ENCODE results near the gene RAB9B.

The RAB9B gene

GRCh38 chrX:103783971-103784370, 48.1 kb downstream of the RAB9B start:
- TF ChIP-seq, protein P1, sequence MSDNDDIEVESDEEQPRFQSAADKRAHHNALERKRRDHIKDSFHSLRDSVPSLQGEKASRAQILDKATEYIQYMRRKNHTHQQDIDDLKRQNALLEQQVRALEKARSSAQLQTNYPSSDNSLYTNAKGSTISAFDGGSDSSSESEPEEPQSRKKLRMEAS (IDR thresholded peaks at IDR 0.05; ENCODE audit: low read depth, low read length), result no peak
- TF ChIP-seq, protein P2, sequence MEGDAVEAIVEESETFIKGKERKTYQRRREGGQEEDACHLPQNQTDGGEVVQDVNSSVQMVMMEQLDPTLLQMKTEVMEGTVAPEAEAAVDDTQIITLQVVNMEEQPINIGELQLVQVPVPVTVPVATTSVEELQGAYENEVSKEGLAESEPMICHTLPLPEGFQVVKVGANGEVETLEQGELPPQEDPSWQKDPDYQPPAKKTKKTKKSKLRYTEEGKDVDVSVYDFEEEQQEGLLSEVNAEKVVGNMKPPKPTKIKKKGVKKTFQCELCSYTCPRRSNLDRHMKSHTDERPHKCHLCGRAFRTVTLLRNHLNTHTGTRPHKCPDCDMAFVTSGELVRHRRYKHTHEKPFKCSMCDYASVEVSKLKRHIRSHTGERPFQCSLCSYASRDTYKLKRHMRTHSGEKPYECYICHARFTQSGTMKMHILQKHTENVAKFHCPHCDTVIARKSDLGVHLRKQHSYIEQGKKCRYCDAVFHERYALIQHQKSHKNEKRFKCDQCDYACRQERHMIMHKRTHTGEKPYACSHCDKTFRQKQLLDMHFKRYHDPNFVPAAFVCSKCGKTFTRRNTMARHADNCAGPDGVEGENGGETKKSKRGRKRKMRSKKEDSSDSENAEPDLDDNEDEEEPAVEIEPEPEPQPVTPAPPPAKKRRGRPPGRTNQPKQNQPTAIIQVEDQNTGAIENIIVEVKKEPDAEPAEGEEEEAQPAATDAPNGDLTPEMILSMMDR (IDR thresholded peaks at IDR 0.05; ENCODE audit: low read depth, low read length), result no peak
- no peak for TF ChIP-seq POLR2A (IDR thresholded peaks at IDR 0.05; ENCODE audit: extremely low read depth, insufficient read length)
- no peak for TF ChIP-seq MYC (IDR thresholded peaks at IDR 0.05; ENCODE audit: low read depth, low read length)
- DNase-seq (ENCODE audit: low read depth), result no peak
- no peak overlapping the region for H3K4me3 ChIP-seq (ENCODE audit: low read depth, low read length)

- no peak for DNase-seq (ENCODE audit: low read depth)
Observed at GRCh38 chrX:103783196-103783595, 48.9 kb downstream of the RAB9B start.

GRCh38 chrX:103782640-103783039, 49.4 kb downstream of the RAB9B start:
- TF ChIP-seq POLR2A (IDR thresholded peaks at IDR 0.05; ENCODE audit: extremely low read depth, insufficient read length), result no peak
- TF ChIP-seq, protein P2 (IDR thresholded peaks at IDR 0.05; ENCODE audit: low read depth, low read length), result no peak
- TF ChIP-seq, protein P1 (IDR thresholded peaks at IDR 0.05; ENCODE audit: low read depth, low read length), result no peak
- TF ChIP-seq MYC (IDR thresholded peaks at IDR 0.05; ENCODE audit: low read depth, low read length), result no peak

More at GRCh38 chrX:103783196-103783595, 48.9 kb downstream of the RAB9B start:
- no peak for TF ChIP-seq MYC (IDR thresholded peaks at IDR 0.05; ENCODE audit: low read depth, low read length)
- TF ChIP-seq, protein P1 (IDR thresholded peaks at IDR 0.05; ENCODE audit: low read depth, low read length), result no peak
- TF ChIP-seq POLR2A (IDR thresholded peaks at IDR 0.05; ENCODE audit: extremely low read depth, insufficient read length), result no peak
- TF ChIP-seq, protein P2 (IDR thresholded peaks at IDR 0.05; ENCODE audit: low read depth, low read length), result no peak
- H3K4me3 ChIP-seq (ENCODE audit: low read depth, low read length), result no peak overlapping the region

DNA sequence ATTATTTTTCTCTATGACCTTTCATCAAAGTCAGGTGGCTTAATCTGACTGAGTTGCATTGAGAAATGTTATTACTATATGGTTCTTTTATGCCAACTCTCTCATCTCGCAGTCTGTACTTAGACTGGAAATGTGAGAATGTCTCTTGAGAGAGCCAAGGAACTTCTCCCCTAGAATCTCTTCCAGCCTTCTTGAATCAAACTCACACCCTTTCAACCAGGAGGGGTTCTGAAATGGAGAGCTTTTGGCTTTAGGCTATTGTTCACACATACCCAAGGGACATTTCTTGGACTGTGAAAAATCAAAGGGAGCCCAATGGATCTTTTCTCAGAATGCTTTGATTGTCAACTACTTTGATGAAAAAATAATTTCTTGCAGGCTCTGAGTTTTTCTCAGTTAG, 50.4 kb downstream of the RAB9B start:
- TF ChIP-seq, protein P2 (IDR thresholded peaks at IDR 0.05; ENCODE audit: low read depth, low read length), result no peak
- no peak for TF ChIP-seq POLR2A (IDR thresholded peaks at IDR 0.05; ENCODE audit: extremely low read depth, insufficient read length)
- no peak overlapping the region for H3K4me3 ChIP-seq (ENCODE audit: low read depth, low read length)
- no peak for DNase-seq (ENCODE audit: low read depth)

More at GRCh38 chrX:103782640-103783039, 49.4 kb downstream of the RAB9B start:
- no peak overlapping the region for H3K4me3 ChIP-seq (ENCODE audit: low read depth, low read length)
- no peak for DNase-seq (ENCODE audit: low read depth)

- DNase-seq (ENCODE audit: low read depth), result no peak
- no peak overlapping the region for H3K4me3 ChIP-seq (ENCODE audit: low read depth, low read length)
- no peak for TF ChIP-seq POLR2A (IDR thresholded peaks at IDR 0.05; ENCODE audit: extremely low read depth, insufficient read length)
- TF ChIP-seq, protein P2 (IDR thresholded peaks at IDR 0.05; ENCODE audit: low read depth, low read length), result no peak
Observed at GRCh38 chrX:103781062-103781402, 51.0 kb downstream of the RAB9B start.

DNA sequence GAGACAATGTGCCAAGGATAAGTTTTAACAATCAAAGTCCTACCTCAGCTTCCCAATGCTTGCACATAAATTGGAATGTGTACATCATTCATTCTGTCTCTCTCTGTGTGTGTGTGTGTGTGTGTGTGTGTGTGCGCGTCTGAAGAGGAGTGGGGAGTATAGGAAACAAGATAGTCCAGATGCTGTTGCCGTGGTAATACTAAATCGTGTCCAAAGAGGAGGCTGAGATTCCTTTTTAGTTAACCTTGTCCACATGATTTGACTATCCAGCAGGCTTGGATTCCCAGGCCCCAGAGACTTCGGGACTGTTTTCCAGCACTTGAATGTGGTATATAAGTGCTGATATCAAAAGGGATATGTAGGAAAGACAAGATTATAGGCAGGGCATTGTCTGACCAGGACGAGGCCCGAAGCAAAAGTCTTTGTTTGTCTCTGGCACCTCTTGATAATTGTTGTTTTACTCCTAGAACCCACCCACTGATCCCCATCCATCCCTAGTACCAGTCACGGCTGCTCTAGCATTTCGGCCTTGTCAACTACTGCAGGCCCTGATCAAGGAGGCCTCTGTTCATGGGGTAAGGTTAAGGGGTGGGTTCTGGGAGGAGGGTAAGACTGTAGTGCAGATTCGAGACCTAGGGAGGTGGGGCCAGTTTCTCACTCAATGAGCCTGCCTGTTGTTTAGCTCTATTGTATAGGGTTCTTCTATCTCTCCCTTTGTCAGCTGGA, 51.6 kb downstream of the RAB9B start:
- TF ChIP-seq, protein P1 (IDR thresholded peaks at IDR 0.05; ENCODE audit: low read depth, low read length), result no peak
- no peak for TF ChIP-seq MYC (IDR thresholded peaks at IDR 0.05; ENCODE audit: low read depth, low read length)
- TF ChIP-seq, protein P2 (IDR thresholded peaks at IDR 0.05; ENCODE audit: low read depth, low read length), result no peak
- no peak for TF ChIP-seq POLR2A (IDR thresholded peaks at IDR 0.05; ENCODE audit: extremely low read depth, insufficient read length)
- no peak for DNase-seq (ENCODE audit: low read depth)
- H3K4me3 ChIP-seq (ENCODE audit: low read depth, low read length), result no peak overlapping the region

All from NB4 (cell line).